Adrenal gland (tissue), 5 donors: ENCODE data around the gene REPS2.

Experiments used
- CTCF ChIP-seq, 6 experiments: fragments of 450-650 bp in 4 of 6; fragments of 200-600 bp in 2 of 6; sonication (generic) in 1 of 6; IDR thresholded peaks; 1 replicate in 5 of 6; 2 replicates in 1 of 6; pipeline versions ENCODE4 v1.5.1 to v1.8.0; 2016 to 2021; ENCODE audit warnings: antibody characterized with exemption in 6 of 6, mild to moderate bottlenecking in 2 of 6, moderate library complexity in 1 of 6
- POLR2A ChIP-seq, 2 donors: fragments of 450-650 bp; IDR thresholded peaks; one replicate each; pipeline ENCODE4 v1.6.1; 2017; ENCODE audit warnings: antibody characterized with exemption in 2 of 2, mild to moderate bottlenecking in 2 of 2, moderate library complexity in 1 of 2
- donor health status: DM: no; HTN: no; CAD: no.

GRCh38 chrX:17040711-17041110 lies 94.3 kb downstream of the REPS2 start:
- TF ChIP-seq CTCF (IDR thresholded peaks at IDR 0.05) (no peak), POLR2A (IDR thresholded peaks at IDR 0.05) (no peak)
